ENCODE results near the gene ZNF318.
"Not testable (repeated sequence)": the region's sequence is repeated elsewhere in the genome, so short reads cannot be mapped to it uniquely, and the experiment has no call there.

Gene ZNF318

GRCh38 chr6:43347444-43347843, 22.0 kb downstream of the ZNF318 start:
- Histone ChIP-seq H3K36me3 (ENCODE audit: insufficient read depth, insufficient read length, low read length) (peaks cover 35% of the 10 kb centered on the region), H3K4me1 (ENCODE audit: insufficient read depth, insufficient read length) (no peaks in the 10 kb centered on the region), H3K9me3 (ENCODE audit: insufficient read depth, low read length) (no peaks in the 10 kb centered on the region), H3K4me3 (ENCODE audit: insufficient read length, low read depth) (no peak overlapping the region), H3K27me3 (ENCODE audit: insufficient read depth, insufficient read length) (no peaks in the 10 kb centered on the region), H3K9ac (ENCODE audit: insufficient read length, low read depth) (no peak overlapping the region)
- no peak for TF ChIP-seq ZNF274 (IDR thresholded peaks at IDR 0.05; ENCODE audit: low read depth, low read length)
- no peak for TF ChIP-seq SUZ12 (IDR thresholded peaks at IDR 0.05; ENCODE audit: extremely low read depth, insufficient read depth, insufficient read length)
- no peak for TF ChIP-seq YY1 (IDR thresholded peaks at IDR 0.05; ENCODE audit: insufficient read depth, insufficient read length)
- DNase-seq (ENCODE audit: low read depth, low spot score), result no peak

- Histone ChIP-seq H3K36me3 (ENCODE audit: insufficient read depth, insufficient read length, low read length) (peaks cover 39% of the 10 kb centered on the region), H3K4me3 (ENCODE audit: insufficient read length, low read depth) (no peak overlapping the region), H3K27me3 (ENCODE audit: insufficient read depth, insufficient read length) (no peaks in the 10 kb centered on the region), H3K9me3 (ENCODE audit: insufficient read depth, low read length) (no peaks in the 10 kb centered on the region), H3K4me1 (ENCODE audit: insufficient read depth, insufficient read length) (no peaks in the 10 kb centered on the region), H3K9ac (ENCODE audit: insufficient read length, low read depth) (no peak overlapping the region)
- DNase-seq (ENCODE audit: low read depth, low spot score), result no peak
- no peak for TF ChIP-seq YY1 (IDR thresholded peaks at IDR 0.05; ENCODE audit: insufficient read depth, insufficient read length)
- no peak for TF ChIP-seq SUZ12 (IDR thresholded peaks at IDR 0.05; ENCODE audit: extremely low read depth, insufficient read depth, insufficient read length)
- TF ChIP-seq ZNF274 (IDR thresholded peaks at IDR 0.05; ENCODE audit: low read depth, low read length), result no peak
These were observed 22.4 kb downstream of the ZNF318 start for GRCh38 chr6:43347021-43347420.

GRCh38 chr6:43346243-43346642, 23.2 kb downstream of the ZNF318 start:
- H3K4me1 ChIP-seq (ENCODE audit: insufficient read depth, insufficient read length); H3K9me3 ChIP-seq (ENCODE audit: insufficient read depth, low read length): not testable (repeated sequence)
- H3K36me3 ChIP-seq (ENCODE audit: insufficient read depth, insufficient read length, low read length), result peaks cover 44% of the 10 kb centered on the region

GRCh38 chr6:43339168-43339567, 30.3 kb downstream of the ZNF318 start:
- Histone ChIP-seq H3K36me3 (ENCODE audit: insufficient read depth, insufficient read length, low read length) (peaks cover 54% of the 10 kb centered on the region), H3K9me3 (ENCODE audit: insufficient read depth, low read length) (no peaks in the 10 kb centered on the region), H3K27me3 (ENCODE audit: insufficient read depth, insufficient read length) (no peaks in the 10 kb centered on the region), H3K4me1 (ENCODE audit: insufficient read depth, insufficient read length) (no peaks in the 10 kb centered on the region), H3K4me3 (ENCODE audit: insufficient read length, low read depth) (no peak overlapping the region), H3K9ac (ENCODE audit: insufficient read length, low read depth) (no peak overlapping the region)
- TF ChIP-seq YY1 (IDR thresholded peaks at IDR 0.05; ENCODE audit: insufficient read depth, insufficient read length), result no peak
- TF ChIP-seq ZNF274 (IDR thresholded peaks at IDR 0.05; ENCODE audit: low read depth, low read length), result no peak
- TF ChIP-seq SUZ12 (IDR thresholded peaks at IDR 0.05; ENCODE audit: extremely low read depth, insufficient read depth, insufficient read length), result no peak
- DNase-seq (ENCODE audit: low read depth, low spot score), result no peak

More at GRCh38 chr6:43346243-43346642, 23.2 kb downstream of the ZNF318 start:
- not testable (repeated sequence) for H3K9ac ChIP-seq (ENCODE audit: insufficient read length, low read depth); DNase-seq (ENCODE audit: low read depth, low spot score); H3K27me3 ChIP-seq (ENCODE audit: insufficient read depth, insufficient read length); H3K4me3 ChIP-seq (ENCODE audit: insufficient read length, low read depth)

- H3K9me3 ChIP-seq (ENCODE audit: insufficient read depth, low read length), result no peaks in the 10 kb centered on the region
- H3K4me1 ChIP-seq (ENCODE audit: insufficient read depth, insufficient read length), result no peaks in the 10 kb centered on the region
- TF ChIP-seq SUZ12 (IDR thresholded peaks at IDR 0.05; ENCODE audit: extremely low read depth, insufficient read depth, insufficient read length) (no peak), YY1 (IDR thresholded peaks at IDR 0.05; ENCODE audit: insufficient read depth, insufficient read length) (no peak), ZNF274 (IDR thresholded peaks at IDR 0.05; ENCODE audit: low read depth, low read length) (no peak)
- H3K4me3 ChIP-seq (ENCODE audit: insufficient read length, low read depth), result no peak overlapping the region
- DNase-seq (ENCODE audit: low read depth, low spot score), result no peak
- H3K27me3 ChIP-seq (ENCODE audit: insufficient read depth, insufficient read length), result no peaks in the 10 kb centered on the region
- peaks cover 53% of the 10 kb centered on the region for H3K36me3 ChIP-seq (ENCODE audit: insufficient read depth, insufficient read length, low read length)
- no peak overlapping the region for H3K9ac ChIP-seq (ENCODE audit: insufficient read length, low read depth)
These were observed 31.2 kb downstream of the ZNF318 start for GRCh38 chr6:43338243-43338642.

- peaks cover 37% of the 10 kb centered on the region for H3K36me3 ChIP-seq (ENCODE audit: insufficient read depth, insufficient read length, low read length)
- TF ChIP-seq SUZ12 (IDR thresholded peaks at IDR 0.05; ENCODE audit: extremely low read depth, insufficient read depth, insufficient read length) (no peak), ZNF274 (IDR thresholded peaks at IDR 0.05; ENCODE audit: low read depth, low read length) (no peak), YY1 (IDR thresholded peaks at IDR 0.05; ENCODE audit: insufficient read depth, insufficient read length) (no peak)
These were observed 33.1 kb downstream of the ZNF318 start for GRCh38 chr6:43336382-43336781.

GRCh38 chr6:43335469-43335868, 34.0 kb downstream of the ZNF318 start:
- H3K9ac ChIP-seq (ENCODE audit: insufficient read length, low read depth), result no peak overlapping the region
- no peak overlapping the region for H3K4me3 ChIP-seq (ENCODE audit: insufficient read length, low read depth)
- TF ChIP-seq SUZ12 (IDR thresholded peaks at IDR 0.05; ENCODE audit: extremely low read depth, insufficient read depth, insufficient read length) (no peak), YY1 (IDR thresholded peaks at IDR 0.05; ENCODE audit: insufficient read depth, insufficient read length) (no peak), ZNF274 (IDR thresholded peaks at IDR 0.05; ENCODE audit: low read depth, low read length) (no peak)
- no peaks in the 10 kb centered on the region for H3K4me1 ChIP-seq (ENCODE audit: insufficient read depth, insufficient read length)
- H3K9me3 ChIP-seq (ENCODE audit: insufficient read depth, low read length), result no peaks in the 10 kb centered on the region
- no peak for DNase-seq (ENCODE audit: low read depth, low spot score)
- peaks cover 30% of the 10 kb centered on the region for H3K36me3 ChIP-seq (ENCODE audit: insufficient read depth, insufficient read length, low read length)
- H3K27me3 ChIP-seq (ENCODE audit: insufficient read depth, insufficient read length), result no peaks in the 10 kb centered on the region

More at GRCh38 chr6:43336382-43336781, 33.1 kb downstream of the ZNF318 start:
- Histone ChIP-seq H3K9ac (ENCODE audit: insufficient read length, low read depth) (no peak overlapping the region), H3K9me3 (ENCODE audit: insufficient read depth, low read length) (no peaks in the 10 kb centered on the region), H3K4me1 (ENCODE audit: insufficient read depth, insufficient read length) (no peaks in the 10 kb centered on the region), H3K27me3 (ENCODE audit: insufficient read depth, insufficient read length) (no peaks in the 10 kb centered on the region), H3K4me3 (ENCODE audit: insufficient read length, low read depth) (no peak overlapping the region)
- DNase-seq (ENCODE audit: low read depth, low spot score), result no peak
